A673 (cell line): Measurements from ENCODE around the gene SUV39H2. TPM values are rescaled to one million over a fixed set of nuclear protein-coding genes. Genes with fewer than 3 reads are reported as not detected.

Experiments used
- BruUV-seq: library from RNA; stranded (reverse); fragments of 400-500 nt; replicated peaks from 2 replicates; lab custom pipeline; 2021; lab: Mats Ljungman, UMichigan
- CTCF ChIA-PET: fragments of 300-600 bp; sonication (Branson Sonifier 250); formaldehyde crosslinking; loops from one replicate; lab custom pipeline; 2022; ENCODE audit warnings: antibody characterized with exemption; lab: Charles Lee
- POLR2A ChIA-PET: fragments of 300-600 bp; sonication (Branson Sonifier 250); formaldehyde crosslinking; loops from one replicate; lab custom pipeline; 2022; ENCODE audit warnings: antibody characterized with exemption; ENCODE audit not compliant: low non-redundant PET; lab: Charles Lee
- DNase-seq: peaks from one replicate; pipeline ENCODE4 v3.0.0-alpha.2; 2015; ENCODE audit warnings: low spot score
- H3K27ac ChIP-seq: fragments of 200-600 bp; sonication (generic); 2 replicates; pipeline ENCODE4 v1.5.1; 2016; ENCODE audit warnings: mixed run types, low read depth, mild to moderate bottlenecking, mixed read lengths, antibody characterized with exemption, low read length; ENCODE audit not compliant: poor library complexity, severe bottlenecking
- H3K27me3 ChIP-seq: fragments of 200-600 bp; sonication (generic); replicated peaks from 2 replicates; pipeline ENCODE4 v1.6.1; 2017; ENCODE audit warnings: mixed run types, low read depth, mild to moderate bottlenecking, mixed read lengths, antibody characterized with exemption, low read length; ENCODE audit not compliant: insufficient read depth, poor library complexity
- H3K36me3 ChIP-seq: fragments of 200-600 bp; sonication (generic); 2 replicates; pipeline ENCODE4 v1.6.1; 2016; ENCODE audit warnings: mixed run types, mild to moderate bottlenecking, mixed read lengths, antibody characterized with exemption, low read length; ENCODE audit not compliant: insufficient read depth, poor library complexity, severe bottlenecking
- H3K4me1 ChIP-seq: fragments of 200-600 bp; sonication (generic); 2 replicates; pipeline ENCODE4 v1.6.1; 2017; ENCODE audit warnings: mixed run types, mild to moderate bottlenecking, mixed read lengths, antibody characterized with exemption, low read length; ENCODE audit not compliant: insufficient read depth, poor library complexity, severe bottlenecking
- H3K4me3 ChIP-seq: fragments of 200-600 bp; sonication (generic); 2 replicates; pipeline ENCODE4 v1.5.1; 2016; ENCODE audit warnings: low read depth, mixed run types, mild to moderate bottlenecking, mixed read lengths, low read length; ENCODE audit not compliant: poor library complexity, severe bottlenecking
- H3K9me3 ChIP-seq: fragments of 200-600 bp; sonication (generic); 2 replicates; pipeline ENCODE4 v1.6.1; 2016; ENCODE audit warnings: mixed run types, low read depth, mild to moderate bottlenecking, mixed read lengths, antibody characterized with exemption, low read length; ENCODE audit not compliant: poor library complexity, severe bottlenecking
- EZH2 ChIP-seq: fragments of 200-600 bp; sonication (generic); IDR thresholded peaks from 2 replicates; pipeline ENCODE4 v1.6.1; 2017; ENCODE audit warnings: borderline replicate concordance, low read depth, mild to moderate bottlenecking, mixed read lengths, antibody characterized with exemption, low read length; ENCODE audit not compliant: poor library complexity, severe bottlenecking
- intact Hi-C: fragments of 100-400 bp; cut with micrococcal nuclease; formaldehyde crosslinking; loops from one replicate; pipeline ENCODE4 v1.10.0; 2022; ENCODE audit not compliant: unreplicated experiment
- total RNA-seq: library from RNA; stranded (reverse); gene quantifications from 2 replicates; pipeline ENCODE4 v1.2.3, GENCODE V29; 2021
- TF ChIP-seq, protein P1 (sequence below): fragments of 300-800, 200-600 bp; sonication (generic); conservative IDR thresholded peaks from 2 replicates; pipeline ENCODE4 v1.5.1; 2017; ENCODE audit warnings: low read depth, mild to moderate bottlenecking, antibody characterized with exemption, low read length, moderate library complexity, mixed read lengths

SUV39H2 gene
- total RNA-seq, 1 experiment from 2014 or later = 83.2 TPM

DNA sequence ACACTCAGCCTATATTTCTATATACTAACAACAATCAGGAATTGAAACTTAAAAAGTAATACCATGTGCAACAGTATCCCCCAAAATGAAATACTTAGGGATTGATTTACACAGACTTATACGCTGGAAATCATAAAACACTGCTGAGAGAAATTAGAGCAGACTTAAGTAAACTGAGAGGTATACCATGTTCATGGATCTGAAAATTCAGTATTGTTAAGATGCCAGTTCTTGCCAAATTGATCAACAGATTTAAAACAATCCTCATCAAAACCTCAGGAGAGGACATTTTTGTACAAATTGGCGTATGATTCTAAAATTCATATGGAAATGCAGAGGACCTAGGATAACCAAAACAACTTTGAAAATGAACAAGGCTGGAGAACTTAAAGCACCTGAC lies 37.9 kb downstream of the SUV39H2 start:
- BruUV-seq = no TSS peak
- intact Hi-C loops = no loop called here
- TF ChIP-seq, protein P1, sequence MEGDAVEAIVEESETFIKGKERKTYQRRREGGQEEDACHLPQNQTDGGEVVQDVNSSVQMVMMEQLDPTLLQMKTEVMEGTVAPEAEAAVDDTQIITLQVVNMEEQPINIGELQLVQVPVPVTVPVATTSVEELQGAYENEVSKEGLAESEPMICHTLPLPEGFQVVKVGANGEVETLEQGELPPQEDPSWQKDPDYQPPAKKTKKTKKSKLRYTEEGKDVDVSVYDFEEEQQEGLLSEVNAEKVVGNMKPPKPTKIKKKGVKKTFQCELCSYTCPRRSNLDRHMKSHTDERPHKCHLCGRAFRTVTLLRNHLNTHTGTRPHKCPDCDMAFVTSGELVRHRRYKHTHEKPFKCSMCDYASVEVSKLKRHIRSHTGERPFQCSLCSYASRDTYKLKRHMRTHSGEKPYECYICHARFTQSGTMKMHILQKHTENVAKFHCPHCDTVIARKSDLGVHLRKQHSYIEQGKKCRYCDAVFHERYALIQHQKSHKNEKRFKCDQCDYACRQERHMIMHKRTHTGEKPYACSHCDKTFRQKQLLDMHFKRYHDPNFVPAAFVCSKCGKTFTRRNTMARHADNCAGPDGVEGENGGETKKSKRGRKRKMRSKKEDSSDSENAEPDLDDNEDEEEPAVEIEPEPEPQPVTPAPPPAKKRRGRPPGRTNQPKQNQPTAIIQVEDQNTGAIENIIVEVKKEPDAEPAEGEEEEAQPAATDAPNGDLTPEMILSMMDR = no peak
- TF ChIP-seq EZH2 = no peak
- ChIA-PET POLR2A (no interaction called here), CTCF (no interaction called here)
- peaks cover 38% of the 10 kb centered on the region for H3K9me3 ChIP-seq
- H3K4me3 ChIP-seq = no peak overlapping the region
- no peaks in the 10 kb centered on the region for H3K4me1 ChIP-seq
- DNase-seq = no peak
- H3K36me3 ChIP-seq = peaks cover 73% of the 10 kb centered on the region
- H3K27me3 ChIP-seq = no peaks in the 10 kb centered on the region
- H3K27ac ChIP-seq = no peak overlapping the region

DNA sequence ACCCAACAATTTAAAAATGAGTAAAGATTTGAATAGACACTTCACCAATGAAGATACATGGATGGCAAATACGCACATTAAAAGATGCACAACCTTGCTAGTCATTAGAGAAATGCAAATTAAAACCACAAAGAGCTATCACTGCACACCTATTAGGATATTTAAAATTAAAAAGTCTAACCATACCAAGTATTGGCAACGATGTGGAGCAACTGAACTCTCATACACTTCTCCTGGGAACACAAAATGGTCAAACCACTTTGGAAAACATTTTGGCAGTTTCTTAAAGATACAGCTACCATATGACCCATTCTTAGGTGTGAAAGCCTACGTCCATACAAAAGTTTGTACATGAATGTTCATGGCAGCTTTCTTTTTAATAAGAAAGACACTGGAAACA lies 39.2 kb downstream of the SUV39H2 start:
- intact Hi-C loops = no loop called here
- no peak for TF ChIP-seq EZH2
- TF ChIP-seq, protein P1 = no peak
- Histone ChIP-seq H3K36me3 (peaks cover 73% of the 10 kb centered on the region), H3K4me3 (no peak overlapping the region), H3K27ac (no peak overlapping the region), H3K9me3 (peaks cover 38% of the 10 kb centered on the region), H3K4me1 (no peaks in the 10 kb centered on the region), H3K27me3 (no peaks in the 10 kb centered on the region)
- POLR2A ChIA-PET = no interaction called here
- BruUV-seq = no TSS peak
- CTCF ChIA-PET = no interaction called here
- DNase-seq = no peak

DNA sequence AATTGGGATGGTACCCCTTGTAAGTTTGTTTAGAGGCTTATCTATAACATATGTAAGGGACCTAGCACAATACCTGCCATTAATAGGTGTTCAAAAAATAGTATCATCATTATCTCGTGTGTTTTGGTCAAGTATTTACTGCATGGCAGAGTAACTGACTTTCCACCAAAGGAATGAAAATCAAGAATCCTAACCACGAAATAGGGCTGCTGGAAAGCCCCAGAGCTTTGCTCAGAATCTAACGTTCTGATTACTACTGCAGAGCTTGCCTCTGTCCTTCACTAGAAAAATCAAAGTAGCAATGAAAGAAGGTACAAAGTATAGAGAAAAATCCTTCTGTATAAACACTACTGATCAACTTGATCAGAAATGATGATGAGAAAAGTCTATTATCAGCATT lies 40.3 kb downstream of the SUV39H2 start:
- no peaks in the 10 kb centered on the region for H3K4me1 ChIP-seq
- H3K4me3 ChIP-seq = no peak overlapping the region
- no TSS peak for BruUV-seq
- TF ChIP-seq EZH2 = no peak
- TF ChIP-seq, protein P1 = no peak
- peaks cover 65% of the 10 kb centered on the region for H3K36me3 ChIP-seq
- intact Hi-C loops = no loop called here
- ChIA-PET CTCF (no interaction called here), POLR2A (no interaction called here)
- H3K9me3 ChIP-seq = peaks cover 38% of the 10 kb centered on the region
- DNase-seq = no peak
- no peak overlapping the region for H3K27ac ChIP-seq
- H3K27me3 ChIP-seq = no peaks in the 10 kb centered on the region
